Smooth muscle cell (in vitro differentiated cells): ENCODE results near the gene CNTNAP2. TPM values are rescaled to one million over a fixed set of nuclear protein-coding genes. Genes with fewer than 3 reads are reported as not detected.

ENCODE experiments used
- DNase-seq: peaks from one replicate; lab custom pipeline; 2025; ENCODE audit not compliant: unreplicated experiment; lab: John Stamatoyannopoulos, UW
- H2AFZ ChIP-seq: fragments of 200-600 bp; sonication (generic); 2 replicates; pipeline ENCODE4 v1.6.0; 2016; ENCODE audit warnings: antibody characterized with exemption, low read depth, mild to moderate bottlenecking
- H3F3A ChIP-seq: fragments of 200-600 bp; sonication (generic); 2 replicates; pipeline ENCODE4 v1.6.0; 2017; ENCODE audit warnings: antibody characterized with exemption, low read depth
- H3K27ac ChIP-seq: fragments of 200-600 bp; sonication (generic); 2 replicates; pipeline ENCODE4 v1.5.1; 2016; ENCODE audit warnings: low read depth, mild to moderate bottlenecking
- H3K27me3 ChIP-seq: fragments of 200-600 bp; sonication (generic); 2 replicates; pipeline ENCODE4 v1.6.1; 2016; ENCODE audit warnings: low read depth, mild to moderate bottlenecking
- H3K36me3 ChIP-seq: fragments of 200-600 bp; sonication (generic); 2 replicates; pipeline ENCODE4 v1.5.1; 2016; ENCODE audit warnings: low read depth
- H3K4me1 ChIP-seq: fragments of 200-600 bp; sonication (generic); 2 replicates; pipeline ENCODE4 v1.5.1; 2016; ENCODE audit warnings: low read depth
- H3K4me2 ChIP-seq: fragments of 200-600 bp; sonication (generic); 2 replicates; pipeline ENCODE4 v1.6.0; 2016; ENCODE audit warnings: mild to moderate bottlenecking
- H3K4me3 ChIP-seq: fragments of 200-600 bp; sonication (generic); 2 replicates; pipeline ENCODE4 v1.5.1; 2016; ENCODE audit warnings: mild to moderate bottlenecking
- H3K79me2 ChIP-seq: fragments of 200-600 bp; sonication (generic); 2 replicates; pipeline ENCODE4 v1.6.0; 2016; ENCODE audit warnings: low read depth, mild to moderate bottlenecking
- H3K9ac ChIP-seq: fragments of 200-600 bp; sonication (generic); 2 replicates; pipeline ENCODE4 v1.6.0; 2016; ENCODE audit warnings: low read depth
- H3K9me3 ChIP-seq: fragments of 200-600 bp; sonication (generic); replicated peaks from 2 replicates; pipeline ENCODE4 v1.5.1; 2016; ENCODE audit warnings: low read depth
- H4K20me1 ChIP-seq: fragments of 200-600 bp; sonication (generic); 2 replicates; pipeline ENCODE4 v1.6.0; 2016; ENCODE audit warnings: low read depth
- CTCF ChIP-seq: fragments of 200-600 bp; sonication (generic); IDR thresholded peaks from 2 replicates; pipeline ENCODE4 v1.5.1; 2017; ENCODE audit warnings: borderline replicate concordance, mild to moderate bottlenecking, antibody characterized with exemption; ENCODE audit not compliant: insufficient read depth, poor library complexity, severe bottlenecking
- WGBS: methylation state at CpG from one replicate; pipeline ENCODE4 v1.1.7; 2016; ENCODE audit warnings: low lambda C conversion rate; 5-methylcytosine and 5-hydroxymethylcytosine counted together
- polyA plus RNA-seq: library from polyadenylated mRNA; unstranded; fragments of >200 nt; fragmentation: Nextera tagmentation; extraction: Ambion mirVana; gene quantifications from 2 replicates; pipeline ENCODE4 v1.2.1, GENCODE V29; 2016
- total RNA-seq: library from RNA; depleted of rRNA; stranded (reverse); fragments of >200 nt; gene quantifications from 2 replicates; pipeline ENCODE4 v1.2.3, GENCODE V29; 2014

Gene CNTNAP2
- total and polyA plus RNA-seq, 2 experiments from 2014 or later, result 1.7 to 9.0 TPM

- no peak overlapping the region for H3K4me2 ChIP-seq
- WGBS, result 41% methylated on average over 5 of the region's 5 CpGs
Observed at GRCh38 chr7:147584771-147585193, 1468.2 kb downstream of the CNTNAP2 start.

GRCh38 chr7:147586110-147586509 lies 1469.5 kb downstream of the CNTNAP2 start:
- Histone ChIP-seq H3K4me3 (no peak overlapping the region), H3K9ac (no peak overlapping the region), H3K4me1 (peaks cover 10% of the 10 kb centered on the region), H2AFZ (no peak overlapping the region), H3K79me2 (no peaks in the 10 kb centered on the region), H3K4me2 (no peak overlapping the region), H3K9me3 (no peaks in the 10 kb centered on the region), H3K36me3 (no peaks in the 10 kb centered on the region), H4K20me1 (no peaks in the 10 kb centered on the region), H3F3A (no peaks in the 10 kb centered on the region), H3K27me3 (no peaks in the 10 kb centered on the region), H3K27ac (no peak overlapping the region)
- no peak for DNase-seq
- 0% methylated on average over 1 of the region's 1 CpG for WGBS
- TF ChIP-seq CTCF, result no peak

More at GRCh38 chr7:147584771-147585193, 1468.2 kb downstream of the CNTNAP2 start:
- H3F3A ChIP-seq, result no peaks in the 10 kb centered on the region
- DNase-seq, result no peak
- H3K9ac ChIP-seq, result no peak overlapping the region
- H3K9me3 ChIP-seq, result no peaks in the 10 kb centered on the region
- H3K4me3 ChIP-seq, result no peak overlapping the region
- H3K4me1 ChIP-seq, result peaks cover 10% of the 10 kb centered on the region
- H3K27me3 ChIP-seq, result no peaks in the 10 kb centered on the region
- no peak for TF ChIP-seq CTCF
- peak overlapping the region; percentile 84 for H2AFZ ChIP-seq
- H3K27ac ChIP-seq, result no peak overlapping the region
- no peaks in the 10 kb centered on the region for H3K36me3 ChIP-seq
- no peaks in the 10 kb centered on the region for H4K20me1 ChIP-seq
- no peaks in the 10 kb centered on the region for H3K79me2 ChIP-seq

GRCh38 chr7:147586526-147586925 lies 1469.9 kb downstream of the CNTNAP2 start:
- H3K4me1 ChIP-seq, result peaks cover 10% of the 10 kb centered on the region
- no peaks in the 10 kb centered on the region for H3K79me2 ChIP-seq
- H4K20me1 ChIP-seq, result no peaks in the 10 kb centered on the region
- H3F3A ChIP-seq, result no peaks in the 10 kb centered on the region
- H3K36me3 ChIP-seq, result no peaks in the 10 kb centered on the region
- H3K9me3 ChIP-seq, result no peaks in the 10 kb centered on the region
- no peak overlapping the region for H3K9ac ChIP-seq
- no peak overlapping the region for H3K4me3 ChIP-seq
- no peak for DNase-seq
- WGBS, result 60% methylated on average over 1 of the region's 1 CpG
- no peaks in the 10 kb centered on the region for H3K27me3 ChIP-seq
- no peak overlapping the region for H3K4me2 ChIP-seq
- H2AFZ ChIP-seq, result no peak overlapping the region
- no peak overlapping the region for H3K27ac ChIP-seq
- no peak for TF ChIP-seq CTCF

- Histone ChIP-seq H3F3A (peaks cover 11% of the 10 kb centered on the region), H2AFZ (no peak overlapping the region), H3K79me2 (no peaks in the 10 kb centered on the region), H3K9ac (no peak overlapping the region), H3K9me3 (no peaks in the 10 kb centered on the region), H3K4me2 (no peak overlapping the region), H3K36me3 (no peaks in the 10 kb centered on the region), H3K4me1 (no peaks in the 10 kb centered on the region), H3K27me3 (no peaks in the 10 kb centered on the region), H3K27ac (no peak overlapping the region), H3K4me3 (no peak overlapping the region), H4K20me1 (no peaks in the 10 kb centered on the region)
- no peak for TF ChIP-seq CTCF
- DNase-seq, result no peak
- WGBS, result 26% methylated on average over 2 of the region's 2 CpGs
Observed at GRCh38 chr7:147593271-147594057, 1476.9 kb downstream of the CNTNAP2 start.
